Measurements from ENCODE around the gene IRX2. TPM values are rescaled to one million over a fixed set of nuclear protein-coding genes. Genes with fewer than 3 reads are reported as not detected.

The IRX2 gene
- total and polyA plus RNA-seq, 2 of the 4 experiments (the other 2 are of a cell fraction): 0.36 to 0.97 TPM

GRCh38 chr5:2718115-2718514 lies 33.4 kb downstream of the IRX2 start:
- Histone ChIP-seq H4K20me1 (ENCODE audit: insufficient read depth, low read length) (no peaks in the 10 kb centered on the region), H2AK5ac (ENCODE audit: low read depth, low read length) (no peak overlapping the region), H2AK9ac (replicated peaks; ENCODE audit: low read depth, low read length, poor library complexity) (no peak overlapping the region), H3K4me2 (ENCODE audit: low read depth, low read length) (no peak overlapping the region), H3K4ac (ENCODE audit: low read depth, low read length) (no peak overlapping the region), H3K14ac (replicated peaks; ENCODE audit: low read depth, low read length) (no peak overlapping the region), H2BK120ac (ENCODE audit: low read depth, low read length) (no peak overlapping the region), H3K56ac (ENCODE audit: extremely low read depth, insufficient read depth, low read length) (no peak overlapping the region), H3K36me3 (ENCODE audit: control insufficient read depth, insufficient read depth, low read length) (no peaks in the 10 kb centered on the region), H2BK5ac (ENCODE audit: low read depth, low read length, poor library complexity, severe bottlenecking) (no peak overlapping the region), H4K5ac (ENCODE audit: low read depth, low read length) (no peak overlapping the region), H3K9me3 (ENCODE audit: control insufficient read depth, insufficient read depth, low read length) (peaks cover 20% of the 10 kb centered on the region; the same call in 1 of the 2 replicates), H2BK20ac (ENCODE audit: low read depth, low read length) (no peak overlapping the region), H4K8ac (ENCODE audit: low read depth in 2 of 2, low read length in 2 of 2) (no peak overlapping the region), H2AFZ (replicated peaks; ENCODE audit: low read length, poor library complexity) (no peak overlapping the region), H3K27me3 (ENCODE audit: control insufficient read depth, insufficient read depth, low read length) (no peaks in the 10 kb centered on the region), H3K18ac (ENCODE audit: low read depth, low read length) (no peak overlapping the region), H3K9me1 (ENCODE audit: insufficient read depth, low read length) (no peaks in the 10 kb centered on the region), H3K4me3 (ENCODE audit: insufficient read depth, low read depth, low read length) (no peak overlapping the region), H3K4me1 (ENCODE audit: control insufficient read depth, insufficient read depth, low read length) (no peaks in the 10 kb centered on the region), H3K27ac (ENCODE audit: insufficient read depth, low read length) (no peak overlapping the region), H4K91ac (ENCODE audit: insufficient read depth, low read depth, low read length) (no peak overlapping the region), H3K9ac (ENCODE audit: low read depth, low read length) (no peak overlapping the region), H3K79me1 (ENCODE audit: low read depth in 1 of 2, low read length in 2 of 2) (no peaks in the 10 kb centered on the region), H2BK15ac (ENCODE audit: low read depth, low read length) (no peak overlapping the region), H3K23ac (ENCODE audit: low read depth, low read length) (no peak overlapping the region)
- intact Hi-C loops (cut with micrococcal nuclease) (no loop called here), dilution Hi-C loops (cut with HindIII; ENCODE audit: low sequenced_read_pairs, unreplicated experiment) (no loop called here), in situ Hi-C loops (cut with MboI; ENCODE audit: low sequenced_read_pairs) (no loop called here)
- BruUV-seq (replicated peaks): no TSS peak
- DNase-seq (no peak), ATAC-seq (ENCODE audit: low read depth) (no peak)
- CTCF ChIA-PET: interaction anchor here (0.6 to 0.7 kb wide), 3 partner anchors 13 to 163 kb away, joined by 3 to 4 read pairs (median 3); no protein-coding TSS in a partner anchor
- POLR2A ChIA-PET (ENCODE audit: unreplicated experiment): no interaction called here
- no CpG with 5 or more reads among the region's 6 CpGs for whole genome bisulfite sequencing, 2 experiments (ENCODE audit: extremely low coverage in 2 of 2, insufficient read length in 1 of 2)
- TF ChIP-seq POLR2A (IDR thresholded peaks at IDR 0.05; ENCODE audit: low read depth, low read length) (no peak), ELK1 (IDR thresholded peaks at IDR 0.05; ENCODE audit: borderline replicate concordance, low read depth, low read length) (no peak)
- TF ChIP-seq, protein P1, sequence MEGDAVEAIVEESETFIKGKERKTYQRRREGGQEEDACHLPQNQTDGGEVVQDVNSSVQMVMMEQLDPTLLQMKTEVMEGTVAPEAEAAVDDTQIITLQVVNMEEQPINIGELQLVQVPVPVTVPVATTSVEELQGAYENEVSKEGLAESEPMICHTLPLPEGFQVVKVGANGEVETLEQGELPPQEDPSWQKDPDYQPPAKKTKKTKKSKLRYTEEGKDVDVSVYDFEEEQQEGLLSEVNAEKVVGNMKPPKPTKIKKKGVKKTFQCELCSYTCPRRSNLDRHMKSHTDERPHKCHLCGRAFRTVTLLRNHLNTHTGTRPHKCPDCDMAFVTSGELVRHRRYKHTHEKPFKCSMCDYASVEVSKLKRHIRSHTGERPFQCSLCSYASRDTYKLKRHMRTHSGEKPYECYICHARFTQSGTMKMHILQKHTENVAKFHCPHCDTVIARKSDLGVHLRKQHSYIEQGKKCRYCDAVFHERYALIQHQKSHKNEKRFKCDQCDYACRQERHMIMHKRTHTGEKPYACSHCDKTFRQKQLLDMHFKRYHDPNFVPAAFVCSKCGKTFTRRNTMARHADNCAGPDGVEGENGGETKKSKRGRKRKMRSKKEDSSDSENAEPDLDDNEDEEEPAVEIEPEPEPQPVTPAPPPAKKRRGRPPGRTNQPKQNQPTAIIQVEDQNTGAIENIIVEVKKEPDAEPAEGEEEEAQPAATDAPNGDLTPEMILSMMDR (conservative IDR thresholded peaks at IDR 0.05; ENCODE audit: low read depth, low read length): no peak
